ENCODE results near the gene GORAB.

The GORAB gene

DNA sequence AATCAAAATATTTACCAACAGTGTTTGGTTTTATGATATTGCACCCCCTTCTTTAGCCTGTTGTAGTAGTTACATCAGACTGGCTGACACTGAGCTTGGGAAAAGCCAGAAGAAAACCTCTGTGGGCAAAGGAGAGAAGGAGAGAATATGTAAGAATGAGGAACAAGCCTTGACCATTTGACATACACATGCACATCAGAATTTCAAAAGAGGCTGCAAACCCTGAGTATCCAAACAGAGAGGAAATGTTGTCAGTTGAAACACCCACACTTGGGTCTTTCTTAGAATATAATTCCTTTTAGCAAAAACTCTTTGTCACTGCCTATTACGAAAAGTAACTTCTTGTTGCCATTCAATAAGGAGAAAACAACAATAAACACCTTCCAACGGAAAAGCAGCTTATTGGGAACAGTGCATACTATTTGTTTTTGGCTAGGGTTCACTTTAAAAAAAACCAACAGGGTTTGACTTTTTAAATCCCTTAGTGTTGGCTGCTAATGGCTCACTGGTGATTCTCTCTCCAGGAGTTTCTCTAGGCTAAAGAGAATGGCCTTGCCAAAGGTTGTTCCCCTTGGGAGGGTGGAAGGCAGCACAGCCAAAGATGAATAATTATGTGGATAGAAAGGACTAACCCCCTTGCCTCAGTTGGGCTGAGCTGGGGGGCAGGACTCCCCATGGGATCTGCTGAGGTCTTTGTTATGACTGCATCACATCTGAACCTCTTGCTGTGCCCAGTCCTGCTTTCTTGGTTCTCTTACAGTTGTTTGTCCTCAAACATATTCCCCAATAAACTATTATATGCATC, 48.9 kb downstream of the GORAB start:
- TF ChIP-seq, protein P1, sequence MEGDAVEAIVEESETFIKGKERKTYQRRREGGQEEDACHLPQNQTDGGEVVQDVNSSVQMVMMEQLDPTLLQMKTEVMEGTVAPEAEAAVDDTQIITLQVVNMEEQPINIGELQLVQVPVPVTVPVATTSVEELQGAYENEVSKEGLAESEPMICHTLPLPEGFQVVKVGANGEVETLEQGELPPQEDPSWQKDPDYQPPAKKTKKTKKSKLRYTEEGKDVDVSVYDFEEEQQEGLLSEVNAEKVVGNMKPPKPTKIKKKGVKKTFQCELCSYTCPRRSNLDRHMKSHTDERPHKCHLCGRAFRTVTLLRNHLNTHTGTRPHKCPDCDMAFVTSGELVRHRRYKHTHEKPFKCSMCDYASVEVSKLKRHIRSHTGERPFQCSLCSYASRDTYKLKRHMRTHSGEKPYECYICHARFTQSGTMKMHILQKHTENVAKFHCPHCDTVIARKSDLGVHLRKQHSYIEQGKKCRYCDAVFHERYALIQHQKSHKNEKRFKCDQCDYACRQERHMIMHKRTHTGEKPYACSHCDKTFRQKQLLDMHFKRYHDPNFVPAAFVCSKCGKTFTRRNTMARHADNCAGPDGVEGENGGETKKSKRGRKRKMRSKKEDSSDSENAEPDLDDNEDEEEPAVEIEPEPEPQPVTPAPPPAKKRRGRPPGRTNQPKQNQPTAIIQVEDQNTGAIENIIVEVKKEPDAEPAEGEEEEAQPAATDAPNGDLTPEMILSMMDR (IDR thresholded peaks at IDR 0.05; ENCODE audit: low read depth, low read length, missing control alignments) = no peak
- no peak for DNase-seq (ENCODE audit: low read depth)
- no peak overlapping the region for H3K4me3 ChIP-seq (ENCODE audit: low read depth, low read length)
- in situ Hi-C loops (cut with HindIII; ENCODE audit: low sequenced_read_pairs) = no loop called here

DNA sequence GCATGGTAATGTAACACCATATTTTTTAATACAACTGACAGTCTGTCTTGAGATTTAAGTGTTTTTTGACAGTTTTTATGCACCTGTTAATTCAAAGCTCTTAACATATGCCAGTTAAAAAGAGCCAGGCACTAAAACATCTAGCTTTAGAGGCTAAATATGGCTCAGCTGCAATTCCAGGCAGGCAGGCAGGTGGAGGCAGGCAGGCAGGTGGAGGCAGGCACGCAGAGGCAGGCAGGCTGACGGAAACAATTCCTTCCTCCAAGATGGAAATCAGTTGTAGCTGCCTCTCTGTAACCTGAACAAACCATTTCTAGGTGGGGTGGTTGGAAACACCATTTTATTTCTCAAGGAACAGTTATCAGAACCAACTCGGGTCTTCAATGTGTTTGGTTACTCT, 51.2 kb downstream of the GORAB start:
- TF ChIP-seq, protein P1 (IDR thresholded peaks at IDR 0.05; ENCODE audit: low read depth, low read length, missing control alignments) = no peak

DNA sequence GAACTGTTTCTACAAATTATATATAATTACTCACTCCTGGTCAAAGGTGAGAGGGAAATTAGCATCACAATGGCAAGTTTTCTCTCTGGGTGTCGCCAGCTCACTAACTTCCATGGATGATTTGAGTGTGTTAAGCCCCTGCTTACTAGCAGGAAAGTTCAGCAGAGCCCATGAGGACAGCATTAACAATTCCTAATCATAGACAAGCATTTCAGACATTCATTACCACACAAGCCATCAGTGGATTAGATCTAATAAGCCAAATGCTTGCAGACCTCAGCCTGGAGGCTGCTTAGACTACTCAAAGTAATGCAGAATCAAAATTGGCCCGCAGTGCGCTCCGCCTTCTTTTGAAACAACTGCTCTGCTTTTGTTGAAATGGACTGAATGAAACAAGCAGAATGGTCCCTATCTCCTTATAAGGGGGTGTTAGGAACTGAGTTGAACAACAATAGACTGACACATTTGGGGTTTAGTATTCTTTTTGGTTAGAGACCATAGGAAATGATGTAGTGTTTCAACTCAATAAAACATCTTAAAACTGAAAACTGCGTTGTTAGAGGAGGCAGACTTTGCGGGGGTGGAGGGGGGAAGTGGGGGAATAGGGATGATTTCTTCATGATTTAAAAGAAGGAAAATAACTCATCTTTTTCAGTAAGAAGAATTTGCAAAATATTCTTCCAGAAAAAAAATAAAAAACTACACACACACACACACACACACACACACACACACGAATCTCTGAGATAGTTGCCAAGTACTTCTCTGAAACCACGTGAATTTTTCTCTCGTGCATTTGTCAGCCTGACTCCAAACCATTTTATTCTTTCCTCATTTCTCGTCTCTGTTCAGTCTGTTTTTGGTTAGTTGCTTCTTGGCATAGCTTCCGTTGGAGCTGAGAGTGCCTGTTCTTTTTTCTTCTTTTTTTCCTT, 54.6 kb downstream of the GORAB start:
- H3K4me3 ChIP-seq (ENCODE audit: low read depth, low read length) = no peak overlapping the region
- in situ Hi-C loops (cut with HindIII; ENCODE audit: low sequenced_read_pairs) = no loop called here
- TF ChIP-seq, protein P1 (IDR thresholded peaks at IDR 0.05; ENCODE audit: low read depth, low read length, missing control alignments) = no peak
- no peak for DNase-seq (ENCODE audit: low read depth)

More for the DNA sequence above, 51.2 kb downstream of the GORAB start:
- no peak for DNase-seq (ENCODE audit: low read depth)
- in situ Hi-C loops (cut with HindIII; ENCODE audit: low sequenced_read_pairs) = no loop called here
- H3K4me3 ChIP-seq (ENCODE audit: low read depth, low read length) = no peak overlapping the region

DNA sequence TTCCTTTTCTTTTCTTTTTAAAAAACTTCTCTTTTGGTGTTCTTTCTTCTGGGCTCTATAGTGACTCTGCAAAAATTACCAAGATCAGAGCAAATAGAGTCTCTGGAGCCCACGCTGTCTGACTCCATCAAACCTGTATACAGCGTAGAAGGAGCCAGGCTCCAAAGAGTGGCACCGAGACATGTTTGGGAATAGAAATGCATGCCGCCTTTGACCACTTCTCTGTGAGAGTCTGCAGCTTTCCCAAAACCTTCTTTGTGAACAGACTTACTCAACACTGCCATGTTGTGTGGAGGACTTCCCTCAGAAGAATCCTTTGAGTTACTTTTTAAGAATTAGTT, 55.3 kb downstream of the GORAB start:
- no peak for DNase-seq (ENCODE audit: low read depth)
- in situ Hi-C loops (cut with HindIII; ENCODE audit: low sequenced_read_pairs) = no loop called here
- H3K4me3 ChIP-seq (ENCODE audit: low read depth, low read length) = no peak overlapping the region
- TF ChIP-seq, protein P1 (IDR thresholded peaks at IDR 0.05; ENCODE audit: low read depth, low read length, missing control alignments) = no peak

DNA sequence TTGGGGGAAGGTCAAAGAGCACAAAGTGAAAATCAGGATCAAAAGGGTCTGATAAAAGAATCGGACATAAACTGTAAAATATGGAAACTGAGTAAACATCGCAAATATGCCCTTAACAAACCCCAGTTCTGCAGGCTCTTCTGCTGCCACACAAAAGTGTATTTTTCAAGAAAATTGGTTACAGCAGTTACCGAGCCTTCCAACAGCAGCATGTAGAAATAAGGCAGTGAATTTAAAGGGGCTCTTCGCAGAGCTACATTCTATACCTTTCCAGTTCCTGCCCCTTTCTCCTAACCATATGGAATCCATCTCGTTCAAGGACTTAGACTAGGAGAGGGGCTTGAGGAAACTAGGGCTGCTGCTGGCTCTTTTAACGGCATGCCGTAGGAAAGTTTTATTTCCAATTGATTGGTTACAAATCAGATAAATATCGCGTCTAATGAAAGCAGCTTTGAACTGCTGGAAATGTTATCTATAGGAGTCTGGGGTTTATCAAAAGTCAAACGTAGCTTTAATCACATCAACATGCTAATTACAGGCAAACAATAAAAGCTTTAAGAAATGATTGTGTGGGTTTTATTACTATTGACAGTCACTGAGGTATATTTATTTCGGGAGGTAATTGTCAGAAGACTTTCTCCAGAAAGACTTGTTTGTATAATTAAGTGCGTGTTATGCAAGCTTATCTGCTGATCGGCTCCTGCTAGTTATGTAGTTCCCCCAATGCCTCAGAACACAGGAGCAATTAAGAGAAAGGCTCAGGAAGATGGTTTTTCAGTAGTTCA, 59.1 kb downstream of the GORAB start:
- TF ChIP-seq, protein P1 (IDR thresholded peaks at IDR 0.05; ENCODE audit: low read depth, low read length, missing control alignments) = no peak
- no peak for DNase-seq (ENCODE audit: low read depth)
- no peak overlapping the region for H3K4me3 ChIP-seq (ENCODE audit: low read depth, low read length)
- in situ Hi-C loops (cut with HindIII; ENCODE audit: low sequenced_read_pairs) = no loop called here

DNA sequence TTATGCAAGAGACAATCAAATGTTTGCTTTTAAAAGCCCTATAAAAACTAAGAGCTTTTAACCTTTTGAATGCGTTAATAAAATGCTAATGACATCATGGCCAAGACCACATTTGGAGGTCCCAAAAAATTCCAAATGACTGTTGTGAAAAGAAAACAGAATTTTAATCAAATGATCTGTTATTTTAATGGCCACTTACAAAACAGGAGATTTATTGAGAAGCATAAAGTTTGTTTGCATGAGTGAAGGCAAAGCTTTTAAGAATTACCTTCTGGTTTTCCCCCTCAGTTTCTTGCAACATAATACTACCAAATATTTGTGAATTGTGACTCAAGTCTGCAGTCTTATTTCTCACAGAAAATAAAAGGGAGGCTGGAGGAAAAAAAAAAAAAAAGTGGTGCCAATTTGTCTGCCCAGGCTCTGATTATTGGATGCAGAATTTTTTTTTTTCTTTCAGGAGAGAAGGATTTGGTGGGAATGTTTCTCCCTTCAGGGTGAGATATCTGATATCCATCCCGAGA, 60.7 kb downstream of the GORAB start:
- no peak for DNase-seq (ENCODE audit: low read depth)
- in situ Hi-C loops (cut with HindIII; ENCODE audit: low sequenced_read_pairs) = no loop called here
- TF ChIP-seq, protein P1 (IDR thresholded peaks at IDR 0.05; ENCODE audit: low read depth, low read length, missing control alignments) = no peak
- H3K4me3 ChIP-seq (ENCODE audit: low read depth, low read length) = no peak overlapping the region

Data from astrocyte of the cerebellum (primary cell).